Measurements from ENCODE around the gene NPR2. TPM values are rescaled to one million over a fixed set of nuclear protein-coding genes. Genes with fewer than 3 reads are reported as not detected.

NPR2 gene
- total RNA-seq, 1 experiment from 2014 or later = 10.1 TPM

GRCh38 chr9:35811381-35812024 is 20.1 kb downstream of the NPR2 start (continued):
- TF ChIP-seq AFF4 (CRISPR knock-in tag; IDR thresholded peaks at IDR 0.05; ENCODE audit: borderline replicate concordance) (no peak), TEAD1 (CRISPR knock-in tag; IDR thresholded peaks at IDR 0.05) (no peak), ZNF671 (CRISPR knock-in tag; IDR thresholded peaks at IDR 0.05) (no peak), GTF2I (CRISPR knock-in tag; conservative IDR thresholded peaks at IDR 0.05) (no peak)

GRCh38 chr9:35812025-35812602 is 20.7 kb downstream of the NPR2 start, which contains the start of gene SPAG8:
Gene SPAG8 (minus strand): TSS chr9:35812262. CDS start chr9:35812147, 115 bp downstream.
- peak within 1 kb of the TSS; percentile 74 for H3K4me3 Mint-ChIP-seq
- H3K36me3 Mint-ChIP-seq = peaks cover 2% of the 10 kb centered on the region; the same call in 1 of the 2 replicates
- CTCF ChIA-PET = interaction anchor here (0.7 to 6.1 kb wide), 8 partner anchors 14 to 211 kb away, joined by 3 to 143 read pairs (median 6); partner anchors contain the start of gene NPR2
- H3K27me3 Mint-ChIP-seq (ENCODE audit: low read depth) = peaks cover 1% of the 10 kb centered on the region
- H3K9me3 Mint-ChIP-seq = peaks cover 3% of the 10 kb centered on the region
- ATAC-seq (peak; percentile 69), DNase-seq (ENCODE audit: low spot score) (peak; percentile 93)
- H3K4me1 Mint-ChIP-seq = peaks cover 27% of the 10 kb centered on the region
- peak within 1 kb of the TSS; percentile 81 for H3K27ac Mint-ChIP-seq
- POLR2A ChIA-PET = interaction anchor here (0.7 to 1.3 kb wide), 3 partner anchors 13 to 19 kb away, joined by 3 to 4 read pairs (median 3); partner anchors contain the start of genes FAM221B and TMEM8B
- no peak for TF ChIP-seq OVOL2 (CRISPR knock-in tag; IDR thresholded peaks at IDR 0.05; ENCODE audit: borderline replicate concordance)
- no peak for TF ChIP-seq ZNF512 (CRISPR knock-in tag; IDR thresholded peaks at IDR 0.05; ENCODE audit: borderline replicate concordance)
- no peak for TF ChIP-seq ATF2 (CRISPR knock-in tag; IDR thresholded peaks at IDR 0.05; ENCODE audit: borderline replicate concordance, low read depth)
- no peak for TF ChIP-seq NFE2L1 (CRISPR knock-in tag; IDR thresholded peaks at IDR 0.05)
- TF ChIP-seq ZNF532 (CRISPR knock-in tag; IDR thresholded peaks at IDR 0.05; ENCODE audit: borderline replicate concordance) = no peak
- 0 out of 2 replicates have a peak, but pooled peaks have one; percentile 37 for TF ChIP-seq TP53 (CRISPR knock-in tag; IDR thresholded peaks at IDR 0.05)
- TF ChIP-seq NR1H2 (CRISPR knock-in tag; IDR thresholded peaks at IDR 0.05) = no peak
- TF ChIP-seq ZNF317 (CRISPR knock-in tag; IDR thresholded peaks at IDR 0.05; ENCODE audit: borderline replicate concordance, low read depth) = no peak
- TF ChIP-seq CTCF (IDR thresholded peaks at IDR 0.05) = no peak
- TF ChIP-seq ZNF121 (CRISPR knock-in tag; IDR thresholded peaks at IDR 0.05) = no peak
- no peak for TF ChIP-seq ZNF219 (CRISPR knock-in tag; IDR thresholded peaks at IDR 0.05; ENCODE audit: borderline replicate concordance)
- no peak for TF ChIP-seq HMGA2 (CRISPR knock-in tag; IDR thresholded peaks at IDR 0.05)
- no peak for TF ChIP-seq ERG (CRISPR knock-in tag; IDR thresholded peaks at IDR 0.05)
- no peak for TF ChIP-seq RELA (CRISPR knock-in tag; IDR thresholded peaks at IDR 0.05; ENCODE audit: borderline replicate concordance)

Measured in WTC11 (cell line).